Muscle layer of duodenum (tissue), 2 donors: ENCODE measurements around the gene CHAF1B.

Experiments
- H3K27ac ChIP-seq: one replicate; pipeline ENCODE4 v1.7.0; 2013; ENCODE audit warnings: mild to moderate bottlenecking, low read length
- H3K27me3 ChIP-seq: one replicate; pipeline ENCODE4 v1.7.0; 2013; ENCODE audit warnings: low read depth, mild to moderate bottlenecking, control low read depth, low read length
- H3K36me3 ChIP-seq, 2 donors: one replicate each; pipeline ENCODE4 v1.7.0; 2013; ENCODE audit warnings: low read length in 2 of 2, control low read depth in 1 of 2, mild to moderate bottlenecking in 1 of 2; ENCODE audit not compliant: insufficient read depth in 2 of 2, control insufficient read depth in 1 of 2
- H3K4me1 ChIP-seq, 2 donors: one replicate each; pipeline ENCODE4 v1.7.0; 2013; ENCODE audit warnings: low read length in 2 of 2, mild to moderate bottlenecking in 2 of 2, control low read depth in 1 of 2, moderate library complexity in 1 of 2; ENCODE audit not compliant: insufficient read depth in 2 of 2, control insufficient read depth in 1 of 2
- H3K4me3 ChIP-seq, 2 donors: one replicate each; pipeline ENCODE4 v1.7.0; 2013; ENCODE audit warnings: low read length in 2 of 2, low read depth in 1 of 2, mild to moderate bottlenecking in 1 of 2
- H3K9me3 ChIP-seq, 2 donors: one replicate each; pipeline ENCODE4 v1.7.0; 2013; ENCODE audit warnings: low read length in 2 of 2, control low read depth in 1 of 2, mild to moderate bottlenecking in 1 of 2; ENCODE audit not compliant: control insufficient read depth in 1 of 2
- donor health status: healthy.

CHAF1B gene

GRCh38 chr21:36412916-36413315 lies 27.7 kb downstream of the CHAF1B start:
- Histone ChIP-seq H3K27me3 (no peaks in the 10 kb centered on the region), H3K9me3 (no peaks in the 10 kb centered on the region), H3K27ac (no peak overlapping the region), H3K36me3 (peaks cover 0 to 18% of the 10 kb centered on the region in 2 donors), H3K4me1 (no peaks in the 10 kb centered on the region), H3K4me3 (no peak overlapping the region)

- peaks cover 0 to 18% of the 10 kb centered on the region in 2 donors for H3K36me3 ChIP-seq
- no peak overlapping the region for H3K4me3 ChIP-seq
- H3K4me1 ChIP-seq: no peaks in the 10 kb centered on the region
- no peaks in the 10 kb centered on the region for H3K9me3 ChIP-seq
- H3K27ac ChIP-seq: no peak overlapping the region
- H3K27me3 ChIP-seq: no peaks in the 10 kb centered on the region
Measured at GRCh38 chr21:36415375-36415774, 30.2 kb downstream of the CHAF1B start.

GRCh38 chr21:36419241-36419640 lies 34.0 kb downstream of the CHAF1B start:
- Histone ChIP-seq H3K4me3 (no peak overlapping the region), H3K36me3 (peaks cover 0 to 3% of the 10 kb centered on the region in 2 donors), H3K27me3 (no peaks in the 10 kb centered on the region), H3K4me1 (no peaks in the 10 kb centered on the region), H3K27ac (no peak overlapping the region), H3K9me3 (no peaks in the 10 kb centered on the region)

- H3K4me3 ChIP-seq: no peak overlapping the region
- no peaks in the 10 kb centered on the region for H3K4me1 ChIP-seq
- no peaks in the 10 kb centered on the region for H3K27me3 ChIP-seq
- H3K36me3 ChIP-seq: peaks cover 0 to 3% of the 10 kb centered on the region in 2 donors
- no peak overlapping the region for H3K27ac ChIP-seq
- H3K9me3 ChIP-seq: no peaks in the 10 kb centered on the region
Measured at GRCh38 chr21:36419996-36420395, 34.8 kb downstream of the CHAF1B start.

DNA sequence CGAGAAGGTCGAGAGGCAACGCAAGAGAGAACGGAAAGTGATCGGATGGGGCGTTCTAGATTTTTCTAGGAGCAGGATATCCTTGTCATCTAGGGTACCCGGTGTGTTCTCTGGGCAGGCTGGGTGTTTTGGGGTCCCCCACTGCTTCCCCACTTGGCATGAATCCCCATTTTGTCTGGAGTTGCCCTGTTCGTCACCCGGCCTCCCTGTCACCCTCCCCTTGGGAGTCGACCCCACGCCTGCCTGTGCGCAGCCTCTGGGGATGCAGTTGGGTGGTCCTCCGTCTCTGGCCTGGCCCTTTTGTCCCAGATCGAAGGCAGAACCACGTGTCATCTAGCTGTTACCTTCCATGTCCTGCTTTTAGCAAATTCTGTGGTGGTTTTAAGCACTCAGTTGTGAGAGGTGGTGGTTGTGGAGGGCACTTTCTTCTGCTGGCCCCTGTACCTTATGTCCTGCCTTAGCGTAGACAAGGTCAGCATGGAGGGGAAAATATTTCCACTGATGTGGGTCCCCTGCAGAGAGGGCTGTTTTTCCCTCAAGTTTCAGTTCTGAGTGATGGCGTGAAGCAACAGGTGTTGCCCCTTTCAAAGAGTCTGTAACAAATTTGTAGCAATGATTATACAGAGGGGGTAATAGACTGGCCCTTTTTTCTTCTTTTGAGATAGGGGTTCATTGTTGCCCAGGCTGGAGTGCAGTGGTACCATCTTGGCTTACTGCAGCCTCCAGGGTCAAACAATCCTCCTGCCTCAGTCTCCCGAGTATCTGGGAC lies 35.6 kb downstream of the CHAF1B start:
- Histone ChIP-seq H3K9me3 (no peaks in the 10 kb centered on the region), H3K36me3 (no peaks in the 10 kb centered on the region), H3K27me3 (no peaks in the 10 kb centered on the region), H3K4me3 (no peak overlapping the region), H3K4me1 (no peaks in the 10 kb centered on the region), H3K27ac (no peak overlapping the region)

GRCh38 chr21:36422279-36423098 lies 37.3 kb downstream of the CHAF1B start:
- no peaks in the 10 kb centered on the region for H3K9me3 ChIP-seq
- no peaks in the 10 kb centered on the region for H3K4me1 ChIP-seq
- H3K27me3 ChIP-seq: no peaks in the 10 kb centered on the region
- no peak overlapping the region for H3K4me3 ChIP-seq
- no peaks in the 10 kb centered on the region for H3K36me3 ChIP-seq
- H3K27ac ChIP-seq: no peak overlapping the region

GRCh38 chr21:36423771-36424433 lies 38.7 kb downstream of the CHAF1B start:
- Histone ChIP-seq H3K4me1 (no peaks in the 10 kb centered on the region), H3K27ac (no peak overlapping the region)

DNA sequence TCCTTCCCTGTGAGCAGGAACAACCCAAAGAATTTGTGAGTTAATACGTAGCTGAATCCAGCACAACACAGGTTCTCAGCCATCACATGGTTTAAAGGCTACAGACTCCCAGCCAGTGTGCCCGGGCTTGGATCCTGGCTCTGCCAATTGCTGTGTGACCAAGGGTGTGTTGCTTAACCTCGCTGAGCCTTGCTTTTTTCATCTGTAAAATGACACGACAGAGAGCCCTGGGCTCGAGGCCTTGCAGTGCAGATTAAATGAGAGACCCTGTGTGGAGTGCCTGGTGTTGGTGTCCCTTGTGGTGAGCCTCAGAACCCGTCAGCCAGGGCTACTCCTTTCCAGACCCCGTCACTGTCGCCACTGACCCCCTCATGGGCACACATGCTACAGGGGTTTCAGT lies 39.4 kb downstream of the CHAF1B start:
- no peaks in the 10 kb centered on the region for H3K36me3 ChIP-seq
- no peak overlapping the region for H3K27ac ChIP-seq
- H3K4me3 ChIP-seq: no peak overlapping the region
- no peaks in the 10 kb centered on the region for H3K27me3 ChIP-seq
- H3K9me3 ChIP-seq: no peaks in the 10 kb centered on the region
- H3K4me1 ChIP-seq: no peaks in the 10 kb centered on the region

More at GRCh38 chr21:36423771-36424433, 38.7 kb downstream of the CHAF1B start:
- Histone ChIP-seq H3K4me3 (no peak overlapping the region), H3K9me3 (no peaks in the 10 kb centered on the region), H3K36me3 (no peaks in the 10 kb centered on the region), H3K27me3 (no peaks in the 10 kb centered on the region)

DNA sequence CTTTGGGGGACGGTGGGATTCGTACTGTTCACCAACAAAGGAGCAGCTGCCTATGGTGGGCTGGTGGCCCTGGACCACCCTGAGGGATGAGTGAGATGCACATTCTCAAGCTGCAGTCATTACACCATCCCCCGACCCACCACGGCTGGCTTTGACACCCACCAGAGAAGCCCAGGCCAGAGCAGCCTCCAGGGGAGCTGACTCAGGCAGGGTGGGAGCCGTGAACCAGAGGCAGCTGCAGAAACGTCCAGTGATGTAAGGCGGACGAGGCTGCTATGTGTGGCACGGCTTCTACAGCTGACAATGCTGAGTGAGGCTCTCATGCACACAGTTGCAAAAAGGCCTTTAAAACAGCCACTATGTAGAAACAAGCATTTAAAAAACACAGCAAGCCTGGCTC lies 40.1 kb downstream of the CHAF1B start:
- H3K4me1 ChIP-seq: no peaks in the 10 kb centered on the region
- no peaks in the 10 kb centered on the region for H3K27me3 ChIP-seq
- no peak overlapping the region for H3K27ac ChIP-seq
- no peaks in the 10 kb centered on the region for H3K36me3 ChIP-seq
- no peaks in the 10 kb centered on the region for H3K9me3 ChIP-seq
- no peak overlapping the region for H3K4me3 ChIP-seq

DNA sequence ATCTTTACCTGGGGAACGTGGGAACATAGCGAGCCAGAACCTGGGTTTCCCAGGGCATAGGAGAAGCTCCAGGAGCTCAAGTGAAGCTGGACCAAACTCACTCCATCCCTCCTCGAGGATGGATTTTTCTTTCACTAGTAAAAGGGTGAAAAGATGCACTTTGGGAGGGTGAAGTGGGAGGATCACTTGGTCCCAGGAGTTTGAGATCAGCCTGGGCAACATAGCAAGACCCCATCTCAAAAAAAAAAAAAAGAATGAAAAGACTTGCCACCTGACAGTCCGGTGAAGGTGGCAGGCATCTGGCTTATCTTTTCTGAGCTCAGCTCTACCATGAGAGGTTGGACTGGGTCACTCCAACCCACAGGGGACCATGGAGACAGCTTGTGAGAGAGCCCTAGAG lies 42.3 kb downstream of the CHAF1B start:
- Histone ChIP-seq H3K27me3 (no peaks in the 10 kb centered on the region), H3K4me3 (no peak overlapping the region), H3K4me1 (no peaks in the 10 kb centered on the region), H3K9me3 (no peaks in the 10 kb centered on the region), H3K36me3 (no peaks in the 10 kb centered on the region), H3K27ac (no peak overlapping the region)

- Histone ChIP-seq H3K27ac (no peak overlapping the region), H3K4me1 (no peaks in the 10 kb centered on the region), H3K27me3 (no peaks in the 10 kb centered on the region), H3K4me3 (no peak overlapping the region), H3K36me3 (no peaks in the 10 kb centered on the region), H3K9me3 (no peaks in the 10 kb centered on the region)
Measured at GRCh38 chr21:36428761-36429432, 43.7 kb downstream of the CHAF1B start.
